Skin of body (tissue), 2 donors: ENCODE results near the gene HDHD5. TPM values are rescaled to one million over a fixed set of nuclear protein-coding genes. Genes with fewer than 3 reads are reported as not detected.
"Not testable (repeated sequence)": the region's sequence is repeated elsewhere in the genome, so short reads cannot be mapped to it uniquely, and the experiment has no call there.

Source experiments
- DNase-seq: peaks from one replicate; lab custom pipeline; 2025; lab: John Stamatoyannopoulos, UW
- total RNA-seq: library from RNA; depleted of rRNA; stranded (reverse); fragments of >200 nt; gene quantifications from one replicate; pipeline ENCODE4 v1.2.3, GENCODE V29; 2014

HDHD5 gene
- total RNA-seq, 1 donor from 2014 or later = 21.4 TPM

- DNase-seq = no peak
Observed at GRCh38 chr22:17157714-17158113, 1.4 kb downstream of the HDHD5 start.

- DNase-seq = no peak
Observed at GRCh38 chr22:17155941-17156340, 3.1 kb downstream of the HDHD5 start.

GRCh38 chr22:17152971-17153370 lies 6.1 kb downstream of the HDHD5 start:
- DNase-seq = no peak

GRCh38 chr22:17152340-17152739 lies 6.7 kb downstream of the HDHD5 start:
- DNase-seq = no peak

DNA sequence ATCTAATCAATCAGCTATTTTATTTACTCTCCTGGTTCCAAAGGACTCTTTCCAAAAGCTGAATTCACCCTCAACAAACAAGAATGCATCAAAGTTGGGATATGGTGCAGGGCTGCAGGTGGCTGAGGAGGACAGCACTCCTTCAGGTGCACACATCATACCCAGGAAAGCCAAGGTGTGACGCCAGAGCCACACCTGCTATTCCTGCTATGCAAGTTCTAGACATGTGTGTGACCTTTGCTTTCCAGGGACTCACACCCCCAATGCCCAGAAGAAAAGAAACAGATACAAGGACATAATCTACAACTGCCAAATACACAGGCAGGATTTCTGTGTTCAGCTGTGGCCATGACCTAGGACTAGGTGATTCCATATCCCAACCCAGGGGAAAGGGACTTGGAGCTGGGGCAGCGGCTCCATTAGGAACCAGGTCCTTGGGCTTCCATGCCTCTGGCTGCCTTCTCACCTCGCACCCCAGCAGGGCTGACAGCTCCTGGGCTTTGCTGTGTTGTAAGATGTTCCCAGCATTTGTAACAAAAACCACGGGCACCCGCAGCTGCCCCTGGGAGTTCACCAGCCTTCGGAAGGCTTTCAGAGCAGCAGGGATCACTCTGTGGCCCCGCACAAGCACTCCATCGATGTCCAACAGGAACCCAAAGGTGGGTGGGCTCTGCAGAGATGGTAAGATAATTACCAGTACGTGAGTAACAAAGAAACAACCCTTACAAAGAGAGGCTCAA lies 9.8 kb downstream of the HDHD5 start:
- no peak for DNase-seq

DNA sequence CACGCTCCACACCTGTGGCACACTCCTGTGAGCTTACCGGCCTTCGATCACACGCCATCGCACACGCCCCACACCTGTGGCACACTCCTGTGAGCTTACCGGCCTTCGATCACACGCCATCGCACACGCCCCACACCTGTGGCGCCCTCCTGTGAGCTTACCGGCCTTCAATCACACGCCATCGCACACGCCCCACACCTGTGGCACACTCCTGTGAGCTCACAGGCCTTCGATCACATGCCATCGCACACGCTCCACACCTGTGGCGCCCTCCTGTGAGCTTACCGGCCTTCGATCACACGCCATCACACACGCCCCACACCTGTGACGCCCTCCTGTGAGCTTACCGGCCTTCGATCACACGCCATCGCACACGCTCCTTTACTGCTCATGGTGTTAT lies 11.6 kb downstream of the HDHD5 start:
- not testable (repeated sequence) for DNase-seq

GRCh38 chr22:17145021-17145680 lies 13.9 kb downstream of the HDHD5 start:
- DNase-seq = no peak

GRCh38 chr22:17143826-17144225 lies 15.3 kb downstream of the HDHD5 start:
- DNase-seq = no peak

GRCh38 chr22:17143101-17143500 lies 16.0 kb downstream of the HDHD5 start:
- no peak for DNase-seq

- no peak for DNase-seq
Observed at GRCh38 chr22:17140826-17141766, 18.0 kb downstream of the HDHD5 start.

GRCh38 chr22:17140022-17140421 lies 19.1 kb downstream of the HDHD5 start:
- DNase-seq = no peak

- DNase-seq = no peak
Observed at GRCh38 chr22:17138513-17138912, 20.6 kb downstream of the HDHD5 start.

DNA sequence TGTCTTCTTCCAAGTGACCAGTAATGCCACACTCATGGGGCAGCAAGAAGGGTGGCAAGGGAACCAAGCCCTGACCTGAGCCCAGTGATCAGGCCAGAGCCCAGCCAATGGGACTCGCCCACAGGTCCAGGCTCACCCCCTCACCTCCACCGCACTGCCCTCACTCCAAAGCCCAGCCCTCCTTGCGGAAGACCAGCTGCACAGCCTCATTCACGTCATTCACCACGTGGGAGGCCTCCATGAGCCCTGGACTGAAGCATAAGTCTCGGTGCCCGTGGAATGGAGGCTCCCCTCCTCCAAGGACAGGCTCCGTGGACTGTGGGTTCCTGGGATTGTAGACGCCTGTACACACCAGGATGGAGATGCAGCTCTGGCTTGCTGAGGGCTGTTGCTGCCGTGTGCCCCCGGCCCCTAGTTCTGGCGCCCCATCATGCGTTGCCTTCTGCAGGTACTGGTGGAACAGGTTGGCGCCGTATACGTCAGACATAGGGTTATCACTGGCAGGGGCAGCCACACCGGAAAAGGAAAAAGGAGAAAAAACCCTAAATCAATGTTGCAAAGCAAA lies 21.1 kb downstream of the HDHD5 start:
- no peak for DNase-seq

DNA sequence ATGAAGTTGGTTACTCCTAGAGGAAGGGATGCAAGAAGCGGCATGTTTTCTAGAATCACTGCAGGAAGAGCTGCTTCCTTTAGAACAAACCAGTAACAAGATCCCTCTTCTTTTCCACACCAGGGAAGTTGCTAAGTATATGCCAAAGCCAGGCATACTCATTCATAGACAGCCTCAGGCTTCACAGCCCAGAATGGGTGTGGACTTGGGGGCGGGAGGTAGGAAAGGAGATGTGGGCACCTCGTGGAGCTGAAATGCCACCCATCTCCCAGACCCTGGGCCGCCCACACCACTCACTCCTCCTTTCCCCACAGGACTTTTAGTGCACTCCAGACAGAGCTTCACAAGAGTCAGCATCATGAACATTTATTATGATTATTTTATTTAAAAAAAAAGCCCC lies 21.9 kb downstream of the HDHD5 start:
- no peak for DNase-seq

GRCh38 chr22:17135153-17135760 lies 23.8 kb downstream of the HDHD5 start:
- no peak for DNase-seq

DNA sequence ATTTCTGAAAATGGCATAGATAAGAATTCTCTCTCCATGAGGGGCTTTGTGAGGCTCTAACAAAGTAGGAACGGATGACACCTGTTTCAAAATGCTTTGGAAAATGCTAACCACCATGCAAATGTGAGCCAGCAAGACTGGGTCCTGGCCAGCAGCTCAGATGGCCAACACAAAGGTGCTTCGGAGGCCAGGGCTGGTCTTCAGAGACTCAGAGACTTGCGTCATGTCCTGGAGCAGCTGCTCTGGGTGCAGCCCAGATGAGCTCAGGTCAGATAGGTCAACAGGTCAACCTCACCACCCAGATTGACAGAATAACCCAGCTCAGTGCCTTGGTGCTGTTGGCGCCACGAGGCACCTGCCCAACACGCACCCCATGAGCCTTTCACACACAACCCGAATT lies 25.9 kb downstream of the HDHD5 start:
- no peak for DNase-seq

DNA sequence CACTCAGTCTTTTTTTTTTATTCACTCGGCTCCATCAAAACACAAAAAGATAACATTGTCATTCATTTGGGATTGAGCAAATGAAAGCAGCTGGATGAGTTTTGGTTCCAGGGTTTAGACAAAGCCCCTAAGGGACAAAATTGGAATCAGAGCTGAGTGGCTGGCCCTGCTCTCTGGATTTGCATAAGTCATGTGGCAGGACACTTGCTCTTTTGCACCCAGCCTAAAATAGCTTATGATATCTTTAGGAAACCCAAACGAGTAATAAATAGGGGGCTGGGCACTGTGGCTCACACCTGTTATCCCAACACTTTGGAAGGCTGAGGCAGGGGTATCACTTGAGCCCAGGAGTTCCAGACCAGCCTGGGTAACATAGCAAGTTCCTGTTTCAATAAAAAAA lies 27.0 kb downstream of the HDHD5 start:
- DNase-seq = no peak

GRCh38 chr22:17131686-17132085 lies 27.4 kb downstream of the HDHD5 start:
- no peak for DNase-seq

GRCh38 chr22:17130199-17130598 lies 28.9 kb downstream of the HDHD5 start:
- no peak for DNase-seq

GRCh38 chr22:17121233-17122195 lies 37.6 kb downstream of the HDHD5 start, which contains the start of gene TMEM121B:
TMEM121B (minus strand) TSS chr22:17121360; CDS start chr22:17121127, 233 bp downstream.
- DNase-seq = peak; percentile 17
